AG09319 (cell line): ENCODE data around the gene ARL2.

ENCODE experiments used
- DNase-seq: peaks from one replicate; pipeline ENCODE4 v3.0.0-alpha.2; 2010; ENCODE audit warnings: low read depth; ENCODE audit errors: extremely low read depth
- CTCF ChIP-seq: IDR thresholded peaks from 2 replicates; pipeline ENCODE4 v1.5.1; 2011; ENCODE audit warnings: low read depth, mild to moderate bottlenecking, inconsistent platforms, low read length, moderate library complexity

The ARL2 gene

GRCh38 chr11:65040847-65041622 is 27.1 kb downstream of the ARL2 start, which contains the start of gene SAC3D1:
Gene SAC3D1 (plus strand): TSS chr11:65041210. CDS start chr11:65041293, 83 bp downstream.
- TF ChIP-seq CTCF = no peak

GRCh38 chr11:65042891-65043290 is 28.9 kb downstream of the ARL2 start:
- no peak for TF ChIP-seq CTCF
- DNase-seq = no peak

More at GRCh38 chr11:65040847-65041622, 27.1 kb downstream of the ARL2 start, which contains the start of gene SAC3D1:
- peak; percentile 77 for DNase-seq

GRCh38 chr11:65043881-65044501 is 30.0 kb downstream of the ARL2 start:
- peak; percentile 28 for DNase-seq
- TF ChIP-seq CTCF = no peak

- no peak for TF ChIP-seq CTCF
- DNase-seq = no peak
These were observed 31.1 kb downstream of the ARL2 start for GRCh38 chr11:65045061-65045460.

- TF ChIP-seq CTCF = no peak
These were observed 31.8 kb downstream of the ARL2 start for GRCh38 chr11:65045728-65046127.

GRCh38 chr11:65047581-65048422 is 33.8 kb downstream of the ARL2 start:
- DNase-seq = no peak
- TF ChIP-seq CTCF = no peak

More at GRCh38 chr11:65045728-65046127, 31.8 kb downstream of the ARL2 start:
- no peak for DNase-seq
